ENCODE results near the gene UCKL1. TPM values are rescaled to one million over a fixed set of nuclear protein-coding genes. Genes with fewer than 3 reads are reported as not detected.

The UCKL1 gene
- total RNA-seq, 1 donor from 2014 or later, result 130 TPM

GRCh38 chr20:63911176-63911575 lies 45.0 kb downstream of the UCKL1 start:
- DNase-seq, result no peak
- TF ChIP-seq, protein P1, sequence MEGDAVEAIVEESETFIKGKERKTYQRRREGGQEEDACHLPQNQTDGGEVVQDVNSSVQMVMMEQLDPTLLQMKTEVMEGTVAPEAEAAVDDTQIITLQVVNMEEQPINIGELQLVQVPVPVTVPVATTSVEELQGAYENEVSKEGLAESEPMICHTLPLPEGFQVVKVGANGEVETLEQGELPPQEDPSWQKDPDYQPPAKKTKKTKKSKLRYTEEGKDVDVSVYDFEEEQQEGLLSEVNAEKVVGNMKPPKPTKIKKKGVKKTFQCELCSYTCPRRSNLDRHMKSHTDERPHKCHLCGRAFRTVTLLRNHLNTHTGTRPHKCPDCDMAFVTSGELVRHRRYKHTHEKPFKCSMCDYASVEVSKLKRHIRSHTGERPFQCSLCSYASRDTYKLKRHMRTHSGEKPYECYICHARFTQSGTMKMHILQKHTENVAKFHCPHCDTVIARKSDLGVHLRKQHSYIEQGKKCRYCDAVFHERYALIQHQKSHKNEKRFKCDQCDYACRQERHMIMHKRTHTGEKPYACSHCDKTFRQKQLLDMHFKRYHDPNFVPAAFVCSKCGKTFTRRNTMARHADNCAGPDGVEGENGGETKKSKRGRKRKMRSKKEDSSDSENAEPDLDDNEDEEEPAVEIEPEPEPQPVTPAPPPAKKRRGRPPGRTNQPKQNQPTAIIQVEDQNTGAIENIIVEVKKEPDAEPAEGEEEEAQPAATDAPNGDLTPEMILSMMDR (IDR thresholded peaks at IDR 0.05; ENCODE audit: partially characterized antibody, unreplicated experiment), result no peak
- Mint-ChIP-seq H3K9me3 (ENCODE audit: unreplicated experiment) (peaks cover 7% of the 10 kb centered on the region), H3K4me3 (ENCODE audit: unreplicated experiment) (no peak overlapping the region), H3K27me3 (ENCODE audit: unreplicated experiment) (peaks cover 9% of the 10 kb centered on the region), H3K4me1 (ENCODE audit: low read depth, unreplicated experiment) (peaks cover 12% of the 10 kb centered on the region), H3K36me3 (ENCODE audit: unreplicated experiment) (no peaks in the 10 kb centered on the region), H3K27ac (ENCODE audit: unreplicated experiment) (no peak overlapping the region)

DNA sequence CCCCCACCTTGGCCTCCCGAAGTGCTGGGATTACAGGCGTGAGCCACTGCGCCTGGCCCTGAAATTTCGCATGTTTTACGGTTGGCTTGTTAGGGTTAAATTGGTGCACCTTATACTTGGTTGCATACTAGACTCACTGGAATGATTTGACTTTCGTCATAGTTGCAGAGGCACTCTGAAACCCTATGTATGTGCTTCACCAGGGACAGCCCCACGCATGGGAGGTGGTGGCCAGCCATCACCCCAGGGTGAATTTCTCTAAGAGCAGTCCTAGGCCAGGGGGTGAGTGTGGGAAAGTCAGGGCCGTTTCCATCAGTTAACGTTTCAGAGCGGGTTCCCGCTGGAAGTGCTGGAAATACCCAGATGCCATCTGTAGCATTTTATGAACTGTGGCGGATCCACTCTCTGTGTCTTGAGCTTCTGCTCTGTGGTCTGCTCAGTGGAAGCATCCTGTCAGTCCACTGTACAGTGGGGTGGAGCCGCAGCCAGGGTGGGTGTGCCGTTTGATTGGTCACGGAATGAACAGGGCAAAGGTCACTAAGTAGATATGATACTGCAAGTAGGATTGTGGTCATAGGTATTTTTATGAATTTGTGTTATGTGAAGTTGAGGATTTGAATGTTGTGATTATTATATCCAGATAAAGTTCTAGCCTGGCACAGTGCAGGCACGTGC lies 48.1 kb downstream of the UCKL1 start:
- Mint-ChIP-seq H3K36me3 (ENCODE audit: unreplicated experiment) (no peaks in the 10 kb centered on the region), H3K27me3 (ENCODE audit: unreplicated experiment) (peaks cover 3% of the 10 kb centered on the region), H3K4me3 (ENCODE audit: unreplicated experiment) (peak overlapping the region; percentile 61), H3K27ac (ENCODE audit: unreplicated experiment) (no peak overlapping the region), H3K4me1 (ENCODE audit: low read depth, unreplicated experiment) (peaks cover 15% of the 10 kb centered on the region), H3K9me3 (ENCODE audit: unreplicated experiment) (peaks cover 4% of the 10 kb centered on the region)
- DNase-seq, result no peak
- TF ChIP-seq, protein P1 (IDR thresholded peaks at IDR 0.05; ENCODE audit: partially characterized antibody, unreplicated experiment), result no peak

- peaks cover 4% of the 10 kb centered on the region for H3K9me3 Mint-ChIP-seq (ENCODE audit: unreplicated experiment)
- no peak overlapping the region for H3K27ac Mint-ChIP-seq (ENCODE audit: unreplicated experiment)
- no peaks in the 10 kb centered on the region for H3K27me3 Mint-ChIP-seq (ENCODE audit: unreplicated experiment)
- peaks cover 12% of the 10 kb centered on the region for H3K4me1 Mint-ChIP-seq (ENCODE audit: low read depth, unreplicated experiment)
- H3K36me3 Mint-ChIP-seq (ENCODE audit: unreplicated experiment), result no peaks in the 10 kb centered on the region
- TF ChIP-seq, protein P1 (IDR thresholded peaks at IDR 0.05; ENCODE audit: partially characterized antibody, unreplicated experiment), result no peak
- no peak overlapping the region for H3K4me3 Mint-ChIP-seq (ENCODE audit: unreplicated experiment)
- no peak for DNase-seq
Observed at GRCh38 chr20:63903796-63904561, 52.2 kb downstream of the UCKL1 start.

- Mint-ChIP-seq H3K9me3 (ENCODE audit: unreplicated experiment) (peaks cover 6% of the 10 kb centered on the region), H3K4me1 (ENCODE audit: low read depth, unreplicated experiment) (peaks cover 23% of the 10 kb centered on the region), H3K4me3 (ENCODE audit: unreplicated experiment) (no peak overlapping the region), H3K36me3 (ENCODE audit: unreplicated experiment) (no peaks in the 10 kb centered on the region), H3K27me3 (ENCODE audit: unreplicated experiment) (peaks cover 5% of the 10 kb centered on the region), H3K27ac (ENCODE audit: unreplicated experiment) (peak overlapping the region; percentile 78)
- DNase-seq, result no peak
- TF ChIP-seq, protein P1 (IDR thresholded peaks at IDR 0.05; ENCODE audit: partially characterized antibody, unreplicated experiment), result no peak
Observed at GRCh38 chr20:63900413-63900812, 55.8 kb downstream of the UCKL1 start.

Data from glutamatergic neuron (in vitro differentiated cells).